A549 (cell line): Measurements from ENCODE around the gene TBX15.

Source experiments
- ESRRA ChIP-seq: fragments of 150-350 bp; IDR thresholded peaks from 2 replicates; pipeline ENCODE4 v1.6.1; 2014; ENCODE audit warnings: mild to moderate bottlenecking, low read length, borderline replicate concordance
- RFX5 ChIP-seq: fragments of 450-650 bp; IDR thresholded peaks from 2 replicates; pipeline ENCODE4 v1.7.1; 2014; ENCODE audit warnings: antibody characterized with exemption, mild to moderate bottlenecking, moderate library complexity

GRCh38 chr1:118911571-118911970 is 76.6 kb downstream of the TBX15 start:
- no peak for TF ChIP-seq ESRRA
- TF ChIP-seq RFX5: no peak
